ENCODE results near the gene TNNC2. TPM values are rescaled to one million over a fixed set of nuclear protein-coding genes. Genes with fewer than 3 reads are reported as not detected.
"Not testable (repeated sequence)": the region's sequence is repeated elsewhere in the genome, so short reads cannot be mapped to it uniquely, and the experiment has no call there.

The TNNC2 gene
- total and polyA plus RNA-seq, 9 of the 15 experiments (the other 6 are each of a cell fraction or from before 2014, with no cell fraction given), result not detected

GRCh38 chr20:45829673-45830106, 2.6 kb upstream of the TNNC2 start:
- H3K9ac ChIP-seq (ENCODE audit: insufficient read depth in 1 of 2, low read depth in 2 of 2, low read length in 2 of 2); in situ Hi-C loops (cut with MboI); FAIRE-seq; BruUV-seq (replicated peaks); H3K27ac ChIP-seq (ENCODE audit: extremely low read depth, low read depth, low read length); H3K4me2 ChIP-seq (ENCODE audit: insufficient read depth, low read length); ATAC-seq; POLR2A ChIA-PET; H3K4me3 ChIP-seq; H3K36me3 ChIP-seq (ENCODE audit: control insufficient read depth, insufficient read depth, low read length); H3K9me1 ChIP-seq (ENCODE audit: control insufficient read depth, insufficient read depth, low read length); H4K20me1 ChIP-seq (replicated peaks; ENCODE audit: control insufficient read depth, insufficient read depth, low read length); H3K27me3 ChIP-seq (ENCODE audit: control insufficient read depth in 2 of 2, insufficient read depth in 2 of 2, low read length in 2 of 2); DNase-seq (ENCODE audit: extremely low read depth in 1 of 4, low spot score in 3 of 4); H2AFZ ChIP-seq (ENCODE audit: low read depth, low read length); CTCF ChIA-PET (ENCODE audit: low intra/inter-chr PET ratio); H3K79me2 ChIP-seq (ENCODE audit: control insufficient read depth, insufficient read depth, low read length); H3K9me3 ChIP-seq (replicated peaks; ENCODE audit: control insufficient read depth, insufficient read depth, low read depth, low read length): not testable (repeated sequence)
- 25% methylated on average over 2 of the region's 4 CpGs for WGBS (ENCODE audit: insufficient coverage, low coverage, missing lambda C conversion rate)
- peaks cover 26 to 28% of the 10 kb centered on the region in 2 experiments; a peak in 4 of 5 replicates for H3K4me1 ChIP-seq (replicated peaks in 1 of 2; ENCODE audit: control insufficient read depth in 2 of 2, insufficient read depth in 2 of 2, low read length in 2 of 2)
- peak; percentile 42; the same call in 1 of the 2 replicates for TF ChIP-seq ZNF121 (CRISPR knock-in tag; conservative IDR thresholded peaks at IDR 0.05)
- intact Hi-C loops (cut with micrococcal nuclease), result loop anchor here (10.0 kb wide), 1 partner anchor 55 kb away; the partner anchor contains the start of genes SPATA25 and ZSWIM1

- Histone ChIP-seq H3K9me3 (replicated peaks; ENCODE audit: control insufficient read depth, insufficient read depth, low read depth, low read length) (no peaks in the 10 kb centered on the region), H3K4me3 (no peak overlapping the region), H3K36me3 (ENCODE audit: control insufficient read depth, insufficient read depth, low read length) (no peaks in the 10 kb centered on the region), H3K4me2 (ENCODE audit: insufficient read depth, low read length) (no peak overlapping the region), H3K27ac (ENCODE audit: extremely low read depth, low read depth, low read length) (no peak overlapping the region), H3K4me1 (replicated peaks in 1 of 2; ENCODE audit: control insufficient read depth in 2 of 2, insufficient read depth in 2 of 2, low read length in 2 of 2) (peaks cover 26 to 28% of the 10 kb centered on the region in 2 experiments; a peak in 4 of 5 replicates), H3K9me1 (ENCODE audit: control insufficient read depth, insufficient read depth, low read length) (no peaks in the 10 kb centered on the region), H3K27me3 (ENCODE audit: control insufficient read depth in 2 of 2, insufficient read depth in 2 of 2, low read length in 2 of 2) (peaks cover 0 to 3% of the 10 kb centered on the region in 2 experiments; a peak in 1 of 5 replicates), H3K79me2 (ENCODE audit: control insufficient read depth, insufficient read depth, low read length) (no peaks in the 10 kb centered on the region), H2AFZ (ENCODE audit: low read depth, low read length) (no peak overlapping the region), H4K20me1 (replicated peaks; ENCODE audit: control insufficient read depth, insufficient read depth, low read length) (no peaks in the 10 kb centered on the region), H3K9ac (ENCODE audit: insufficient read depth in 1 of 2, low read depth in 2 of 2, low read length in 2 of 2) (no peak overlapping the region)
- ATAC-seq (no peak), DNase-seq (ENCODE audit: extremely low read depth in 1 of 4, low spot score in 3 of 4) (no peak), FAIRE-seq (no peak)
- in situ Hi-C loops (cut with MboI) (no loop called here), intact Hi-C loops (cut with micrococcal nuclease) (no loop called here)
- TF ChIP-seq COPS2 (conservative IDR thresholded peaks at IDR 0.05) (no peak), BRCA1 (IDR thresholded peaks at IDR 0.05) (no peak), BRCA1 (CRISPR knock-in tag; IDR thresholded peaks at IDR 0.05) (no peak), ATF4 (CRISPR knock-in tag; IDR thresholded peaks at IDR 0.05) (no peak), STAG1 (CRISPR knock-in tag; IDR thresholded peaks at IDR 0.05; ENCODE audit: borderline replicate concordance) (no peak), ZNF449 (CRISPR knock-in tag; IDR thresholded peaks at IDR 0.05) (peak; percentile 42; the same call in 1 of the 2 replicates), PHF8 (IDR thresholded peaks at IDR 0.05; ENCODE audit: borderline replicate concordance, low read length) (no peak), ZNF324 (CRISPR knock-in tag; IDR thresholded peaks at IDR 0.05) (no peak)
- BruUV-seq (replicated peaks), result no TSS peak
- POLR2A ChIA-PET, result interaction anchor here (0.6 to 1.2 kb wide), 3 partner anchors 50 to 65 kb away, joined by 3 to 5 read pairs (median 4); no protein-coding TSS in a partner anchor
- WGBS (ENCODE audit: insufficient coverage, low coverage, missing lambda C conversion rate), result 10% methylated on average over 2 of the region's 2 CpGs
- CTCF ChIA-PET (ENCODE audit: low intra/inter-chr PET ratio), result no interaction called here
Observed at GRCh38 chr20:45828589-45828988, 1.5 kb upstream of the TNNC2 start.

Data from K562 (cell line).